Raji (cell line): ENCODE results near the gene PPM1M.

Experiments
- POLR2A ChIP-seq: IDR thresholded peaks from 2 replicates; pipeline ENCODE4 v1.6.1; 2011; ENCODE audit warnings: low read depth, low read length, control low read depth; ENCODE audit not compliant: insufficient read depth

The PPM1M gene

DNA sequence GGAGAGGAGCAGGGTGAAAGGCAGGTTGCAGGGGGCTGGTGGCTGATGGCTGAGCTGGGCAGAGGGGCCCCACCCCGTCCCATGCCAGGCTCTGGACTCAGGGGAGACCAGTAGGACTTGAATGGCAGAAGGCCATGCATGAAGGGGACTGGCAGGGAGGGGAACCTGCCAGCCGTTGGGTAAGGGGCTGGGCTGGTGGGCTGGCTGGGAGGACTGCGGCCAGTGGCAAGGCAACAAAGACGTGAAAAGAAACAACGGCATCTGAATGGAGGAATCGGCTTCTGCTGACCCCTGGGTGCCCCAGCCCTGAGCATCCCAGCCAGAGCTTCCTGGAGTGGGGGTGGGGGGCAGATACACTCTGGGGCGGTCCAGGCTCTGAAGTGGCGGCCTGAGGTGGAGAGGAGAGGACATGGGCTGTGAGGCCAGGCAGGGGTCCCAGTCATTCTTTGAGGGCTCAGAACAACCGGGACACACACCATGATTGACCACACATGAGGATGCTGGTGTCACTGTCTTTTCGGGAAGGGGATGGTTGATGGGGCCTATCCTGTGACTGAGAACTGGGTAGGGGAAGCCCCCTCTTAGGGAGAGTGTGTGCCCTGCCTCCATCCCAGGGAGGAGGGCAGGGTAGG lies 53.8 kb downstream of the PPM1M start:
- no peak for TF ChIP-seq POLR2A
